HG03064 (cell line): Measurements from ENCODE around the gene NKRF.
A peak's percentile ranks its signal among the peaks of the same experiment; 100 is the strongest.

ENCODE experiments used
- ATAC-seq: cut with Tn5 transposase; IDR thresholded peaks from one replicate; pipeline ENCODE4 v1.9.1; 2021; ENCODE audit warnings: low read depth; ENCODE audit not compliant: unreplicated experiment

Gene NKRF

DNA sequence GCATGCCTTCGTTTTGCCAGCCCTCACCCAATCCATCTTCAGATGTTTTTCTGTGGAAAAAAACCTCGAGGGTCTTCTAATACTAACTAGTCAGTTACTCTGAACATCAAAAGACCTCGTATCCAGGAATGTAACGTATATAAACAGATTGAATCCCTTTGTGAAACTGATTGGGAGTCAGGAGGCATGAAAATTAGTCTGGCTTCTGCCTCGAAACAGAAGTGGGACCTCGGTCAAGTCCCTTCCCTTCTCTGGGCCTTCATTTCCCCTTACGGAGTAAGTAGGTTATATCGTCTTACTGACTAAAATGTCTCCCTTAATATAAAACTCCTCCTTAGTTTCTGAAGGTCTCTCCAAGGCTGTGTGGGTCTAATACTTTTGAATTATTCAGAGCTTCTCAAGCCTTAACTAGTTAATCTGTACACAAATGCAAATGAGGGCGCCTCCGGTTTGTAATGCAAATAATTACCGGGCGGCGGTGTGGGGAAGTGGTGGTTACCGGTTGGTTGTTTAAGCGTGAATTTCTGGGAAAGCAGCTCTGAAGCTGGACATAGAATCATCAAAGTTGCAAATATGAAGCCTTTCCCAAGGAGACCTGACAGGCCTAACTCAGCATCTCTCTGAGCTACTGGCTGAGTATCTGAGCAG, 11.4 kb upstream of the NKRF start:
- peak; percentile 62 for ATAC-seq

- no peak for ATAC-seq
These were observed 8.6 kb upstream of the NKRF start for GRCh38 chrX:119614776-119615175.

GRCh38 chrX:119607018-119607389, 780 bp upstream of the NKRF start:
- no peak for ATAC-seq

- no peak for ATAC-seq
These were observed 552 bp downstream of the NKRF start for GRCh38 chrX:119605464-119606279.

DNA sequence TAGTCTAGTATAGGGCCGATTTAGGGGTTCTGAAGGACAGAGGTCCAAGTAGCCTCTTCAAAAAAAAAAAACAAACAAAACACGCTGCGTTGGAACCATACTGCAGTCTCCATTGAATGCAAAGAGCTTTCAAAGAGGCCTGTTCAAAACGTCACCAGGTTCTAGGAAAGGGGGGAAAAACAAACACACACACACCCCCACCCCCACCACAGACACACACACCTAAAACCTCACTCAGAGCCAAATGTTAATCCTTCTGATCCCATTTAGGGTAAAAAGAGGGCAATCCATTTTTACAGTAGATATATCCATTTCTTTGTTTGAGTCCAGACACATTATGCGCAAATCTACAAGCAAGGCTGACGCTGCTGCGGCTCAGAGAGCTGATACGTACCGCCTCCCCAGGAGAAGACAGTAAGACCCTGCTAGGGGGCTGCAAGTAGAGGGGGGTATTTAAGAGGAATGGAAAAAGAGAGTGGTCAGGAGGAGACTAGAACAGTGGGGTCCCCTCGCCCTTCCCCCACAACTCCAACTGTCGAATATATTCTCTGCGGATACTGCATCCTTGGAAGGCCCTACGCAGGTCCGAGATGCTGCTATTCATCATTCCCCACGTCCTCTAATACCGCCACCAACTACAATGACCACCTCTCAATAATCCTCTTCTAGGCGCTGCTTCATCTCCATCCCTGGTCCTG, 1.3 kb downstream of the NKRF start:
- ATAC-seq, result no peak

GRCh38 chrX:119602701-119603255, 3.4 kb downstream of the NKRF start:
- no peak for ATAC-seq

- no peak for ATAC-seq
These were observed 16.4 kb downstream of the NKRF start for GRCh38 chrX:119589810-119590209.

- ATAC-seq, result no peak
These were observed 22.7 kb downstream of the NKRF start for GRCh38 chrX:119583431-119584059.

GRCh38 chrX:119579414-119579813, 26.8 kb downstream of the NKRF start:
- no peak for ATAC-seq

- peak; percentile 56 for ATAC-seq
These were observed 31.6 kb downstream of the NKRF start, which contains the start of gene UBE2A for GRCh38 chrX:119574394-119575266. UBE2A (plus strand) TSS chrX:119574563; CDS start chrX:119574712, 149 bp downstream.

DNA sequence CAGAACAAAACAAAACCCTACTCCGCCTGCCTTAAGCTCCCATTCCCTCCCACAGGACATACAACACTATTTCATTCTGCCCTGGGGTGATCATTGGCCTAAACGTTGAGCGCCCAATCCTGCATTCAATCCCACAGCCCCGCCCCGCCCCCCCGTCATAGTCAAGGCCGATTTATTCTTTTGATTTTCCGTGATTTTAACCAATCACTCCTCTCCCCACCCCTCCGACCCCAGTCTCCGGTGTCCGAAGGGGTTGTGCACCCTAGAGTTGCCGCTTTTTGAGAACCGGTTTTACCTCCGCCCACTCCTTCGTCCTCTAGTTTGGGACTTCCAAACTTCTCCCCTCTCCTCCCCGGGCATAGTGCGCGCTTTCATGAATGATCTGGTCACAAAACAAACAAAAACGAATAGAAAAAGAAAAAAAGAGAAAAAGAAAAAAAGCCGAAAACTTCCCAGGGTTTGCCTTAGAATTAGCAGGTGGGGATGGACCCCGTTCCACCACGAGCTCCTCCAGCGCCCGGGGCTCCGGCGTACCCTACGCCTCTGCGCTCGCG, 32.3 kb downstream of the NKRF start:
- peak; percentile 73 for ATAC-seq

DNA sequence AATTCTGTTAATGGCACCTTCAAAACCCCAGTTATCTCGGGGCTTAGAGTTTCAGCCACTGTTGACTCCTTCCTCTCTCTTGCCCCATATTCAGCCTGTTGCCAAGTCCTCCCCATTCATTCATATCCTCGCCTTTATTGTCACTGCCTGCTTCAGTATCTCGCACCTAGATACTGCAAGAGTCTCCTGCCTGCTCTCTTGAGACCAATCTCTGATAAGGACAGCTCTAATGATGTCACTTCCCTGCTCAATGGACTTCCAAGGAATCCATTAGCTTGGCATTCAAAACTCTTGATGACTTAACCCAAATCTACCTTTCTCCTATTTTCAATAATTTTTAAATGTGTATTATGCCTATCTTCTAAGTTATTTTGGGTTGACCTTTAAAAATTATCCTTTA, 33.0 kb downstream of the NKRF start:
- no peak for ATAC-seq

GRCh38 chrX:119570351-119570835, 35.8 kb downstream of the NKRF start:
- no peak for ATAC-seq

DNA sequence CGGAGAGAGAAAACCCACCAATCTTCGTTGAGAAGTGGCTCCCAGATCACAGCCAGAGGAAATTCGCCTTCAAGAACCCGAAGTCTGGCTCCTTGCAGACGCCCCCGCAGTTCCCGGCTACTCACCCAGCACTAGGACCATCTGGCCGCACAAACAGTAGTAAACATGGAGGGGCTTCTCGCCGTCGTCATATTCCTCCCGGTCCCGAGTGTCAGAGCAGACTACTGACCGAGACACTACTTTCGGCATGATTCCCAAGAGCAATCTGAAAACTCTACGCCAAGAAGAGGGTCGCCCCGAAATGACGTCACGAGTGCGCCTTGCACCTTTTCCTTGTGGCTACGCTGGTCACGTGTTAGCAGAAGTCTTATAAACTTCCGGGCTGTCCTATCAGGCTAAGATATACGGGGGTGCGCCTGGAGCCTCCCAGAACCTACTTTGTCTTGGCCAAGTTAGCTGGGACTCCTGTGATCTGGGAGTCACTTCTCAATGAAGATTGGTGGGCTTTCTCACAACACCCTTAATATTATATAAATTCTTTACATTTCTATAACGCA, 41.0 kb downstream of the NKRF start, which contains the start of gene STEEP1:
Gene STEEP1, minus strand, starts transcription at position 303 of the 557 bp plus-strand sequence. Its CDS starts 54 bp downstream, at position 249.
- ATAC-seq, result peak; percentile 78

- ATAC-seq, result no peak
These were observed 53.7 kb downstream of the NKRF start for GRCh38 chrX:119552508-119552907.

DNA sequence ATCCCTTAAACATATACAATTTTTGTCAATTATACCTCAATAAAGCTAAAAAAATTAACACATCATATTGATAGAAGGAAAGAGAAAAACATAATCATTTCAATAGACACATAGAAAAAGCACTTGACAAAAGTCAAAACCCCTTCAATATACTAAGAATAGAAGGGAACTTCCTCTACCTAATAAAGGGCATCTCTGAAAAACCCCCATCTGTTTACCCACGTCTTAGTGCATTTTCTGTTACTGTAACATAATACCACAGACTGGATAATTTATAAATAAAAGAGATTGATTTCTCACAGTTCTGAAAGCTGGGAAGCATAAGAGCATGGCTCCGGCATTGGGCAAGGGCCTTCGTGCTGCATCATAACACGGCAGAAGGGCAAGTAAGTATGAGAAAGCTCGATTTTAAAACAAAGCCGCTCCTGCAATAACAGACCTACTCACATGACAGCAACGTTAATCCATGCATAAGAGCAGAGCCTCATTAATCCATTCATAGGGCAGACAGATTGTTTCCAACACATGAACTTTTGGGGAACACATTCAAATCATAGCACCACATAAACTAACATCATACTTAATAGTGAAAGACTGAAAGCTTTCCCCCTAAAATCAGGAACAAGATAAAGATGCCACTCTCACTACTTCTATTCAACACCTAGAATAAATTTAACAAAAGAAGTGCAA, 56.8 kb downstream of the NKRF start:
- no peak for ATAC-seq

DNA sequence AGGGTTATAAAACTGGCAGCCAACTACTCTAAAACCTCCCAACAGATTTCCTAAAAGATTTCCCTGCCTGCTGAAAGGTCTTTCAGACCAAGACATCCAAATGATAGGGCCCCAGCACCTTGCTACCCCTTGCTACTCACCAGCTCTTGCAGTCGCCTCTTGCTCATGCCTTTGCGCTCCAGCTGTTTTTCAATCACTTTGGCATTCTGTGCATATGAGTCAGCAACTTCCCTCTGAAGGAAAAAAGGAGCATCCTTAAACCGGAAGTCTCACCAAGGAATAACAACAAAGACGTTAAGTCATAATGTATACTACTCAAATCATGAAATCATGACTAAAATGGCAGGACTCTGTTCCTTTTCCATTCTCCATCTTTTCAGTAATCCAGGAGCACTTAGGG, 65.0 kb downstream of the NKRF start:
- no peak for ATAC-seq

GRCh38 chrX:119539872-119540271, 66.4 kb downstream of the NKRF start:
- no peak for ATAC-seq
